ENCODE data around the gene COMMD9.
A peak's percentile ranks its signal among the peaks of the same experiment; 100 is the strongest.

- TF ChIP-seq CTCF (IDR thresholded peaks at IDR 0.05; ENCODE audit: low read length) (peak; percentile 59), EZH2phosphoT487 (IDR thresholded peaks at IDR 0.05; ENCODE audit: low read length) (no peak), EZH2 (optimal IDR thresholded peaks at IDR 0.05; ENCODE audit: low read depth, low read length) (no peak)
Observed at GRCh38 chr11:36292311-36292722, 3.1 kb upstream of the COMMD9 start.

Data from MM.1S (cell line).